Upper lobe of left lung (tissue), 4 donors: ENCODE data around the gene GNS.

Experiments used
- CTCF ChIP-seq, 6 experiments: fragments of 450-650 bp in 4 of 6; fragments of 200-600 bp in 2 of 6; sonication (generic) in 2 of 6; IDR thresholded peaks; one replicate each; pipeline ENCODE4 v1.5.1; 2016 to 2019; ENCODE audit warnings: antibody characterized with exemption in 6 of 6
- POLR2A ChIP-seq, 4 donors: fragments of 450-650 bp; IDR thresholded peaks; one replicate each; pipeline ENCODE4 v1.5.1; 2016 to 2017; ENCODE audit warnings: antibody characterized with exemption in 4 of 4, mild to moderate bottlenecking in 2 of 4

DNA sequence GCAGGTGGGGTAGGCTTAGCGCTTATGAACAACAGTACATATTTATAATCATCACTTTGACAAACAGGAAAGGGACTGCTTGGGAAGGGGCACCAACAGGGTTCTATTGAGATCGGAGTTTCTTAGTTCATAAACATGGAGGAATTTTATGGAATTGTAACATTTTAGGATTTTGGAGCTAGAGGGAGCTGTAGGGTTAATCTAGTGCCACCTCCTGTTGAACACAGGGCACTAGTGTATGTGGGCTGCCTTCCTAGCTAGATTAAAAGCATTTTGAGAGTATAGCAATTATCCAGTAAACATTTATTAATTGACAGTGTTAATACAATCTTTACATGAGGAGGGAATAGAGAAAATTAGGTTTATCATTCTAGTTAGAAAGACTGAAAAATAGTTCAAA lies 42.2 kb upstream of the GNS start:
- TF ChIP-seq POLR2A (IDR thresholded peaks at IDR 0.05) (no peak), CTCF (IDR thresholded peaks at IDR 0.05) (no peak)
